Loucy (cell line): ENCODE data around the gene ZFAND3.

Experiments used
- H2AFZ ChIP-seq: fragments of 200-600 bp; sonication (generic); 2 replicates; pipeline ENCODE4 v1.6.0; 2016; ENCODE audit warnings: antibody characterized with exemption, mild to moderate bottlenecking, low read length, moderate library complexity
- H3F3A ChIP-seq: fragments of 200-600 bp; 2 replicates; pipeline ENCODE4 v1.6.0; 2016; ENCODE audit warnings: antibody characterized with exemption, low read depth, mild to moderate bottlenecking
- H3K27me3 ChIP-seq: fragments of 200-600 bp; sonication (generic); 2 replicates; pipeline ENCODE4 v1.6.1; 2014; ENCODE audit warnings: low read length, mild to moderate bottlenecking; ENCODE audit not compliant: insufficient read depth, poor library complexity, severe bottlenecking
- H3K36me3 ChIP-seq: fragments of 200-600 bp; sonication (generic); 2 replicates; pipeline ENCODE4 v1.6.1; 2016; ENCODE audit warnings: low read length; ENCODE audit not compliant: insufficient read depth
- H3K4me1 ChIP-seq: fragments of 200-600 bp; sonication (generic); 2 replicates; pipeline ENCODE4 v1.5.1; 2014; ENCODE audit warnings: low read length, mild to moderate bottlenecking; ENCODE audit not compliant: insufficient read depth, poor library complexity, severe bottlenecking
- H3K4me2 ChIP-seq: fragments of 200-600 bp; sonication (generic); 2 replicates; pipeline ENCODE4 v1.6.0; 2014; ENCODE audit warnings: antibody characterized with exemption, low read length, low read depth, mild to moderate bottlenecking; ENCODE audit not compliant: poor library complexity, severe bottlenecking
- H3K4me3 ChIP-seq: fragments of 200-600 bp; sonication (generic); 2 replicates; pipeline ENCODE4 v1.5.1; 2014; ENCODE audit warnings: low read length, mild to moderate bottlenecking, mixed read lengths; ENCODE audit not compliant: poor library complexity, severe bottlenecking
- H3K79me2 ChIP-seq: fragments of 200-600 bp; sonication (generic); 2 replicates; pipeline ENCODE4 v1.6.1; 2014; ENCODE audit warnings: low read length; ENCODE audit not compliant: insufficient read depth
- H3K9ac ChIP-seq: fragments of 200-600 bp; sonication (generic); 2 replicates; pipeline ENCODE4 v1.6.0; 2014; ENCODE audit warnings: mild to moderate bottlenecking, low read depth, low read length, moderate library complexity; ENCODE audit not compliant: poor library complexity, severe bottlenecking
- H3K9me2 ChIP-seq: fragments of 200-600 bp; sonication (generic); replicated peaks from 2 replicates; pipeline ENCODE4 v1.6.1; 2016; ENCODE audit warnings: low read depth, low read length, mixed read lengths
- H3K9me3 ChIP-seq: fragments of 200-600 bp; sonication (generic); 2 replicates; pipeline ENCODE4 v1.6.1; 2014; ENCODE audit warnings: mild to moderate bottlenecking, antibody characterized with exemption, low read length, low read depth; ENCODE audit not compliant: insufficient read depth
- H4K20me1 ChIP-seq: fragments of 200-600 bp; sonication (generic); 2 replicates; pipeline ENCODE4 v1.6.0; 2014; ENCODE audit warnings: antibody characterized with exemption, low read length, mild to moderate bottlenecking; ENCODE audit not compliant: insufficient read depth, poor library complexity, severe bottlenecking
- EZH2phosphoT487 ChIP-seq: fragments of 200-600 bp; IDR thresholded peaks from 2 replicates; pipeline ENCODE4 v1.6.1; 2018; ENCODE audit warnings: antibody characterized with exemption, mild to moderate bottlenecking, moderate library complexity, borderline replicate concordance
- TF ChIP-seq, protein P1 (sequence below): fragments of 200-600 bp; sonication (generic); conservative IDR thresholded peaks from 2 replicates; pipeline ENCODE4 v1.5.1; 2014; ENCODE audit warnings: mild to moderate bottlenecking, antibody characterized with exemption, low read length

ZFAND3 gene

DNA sequence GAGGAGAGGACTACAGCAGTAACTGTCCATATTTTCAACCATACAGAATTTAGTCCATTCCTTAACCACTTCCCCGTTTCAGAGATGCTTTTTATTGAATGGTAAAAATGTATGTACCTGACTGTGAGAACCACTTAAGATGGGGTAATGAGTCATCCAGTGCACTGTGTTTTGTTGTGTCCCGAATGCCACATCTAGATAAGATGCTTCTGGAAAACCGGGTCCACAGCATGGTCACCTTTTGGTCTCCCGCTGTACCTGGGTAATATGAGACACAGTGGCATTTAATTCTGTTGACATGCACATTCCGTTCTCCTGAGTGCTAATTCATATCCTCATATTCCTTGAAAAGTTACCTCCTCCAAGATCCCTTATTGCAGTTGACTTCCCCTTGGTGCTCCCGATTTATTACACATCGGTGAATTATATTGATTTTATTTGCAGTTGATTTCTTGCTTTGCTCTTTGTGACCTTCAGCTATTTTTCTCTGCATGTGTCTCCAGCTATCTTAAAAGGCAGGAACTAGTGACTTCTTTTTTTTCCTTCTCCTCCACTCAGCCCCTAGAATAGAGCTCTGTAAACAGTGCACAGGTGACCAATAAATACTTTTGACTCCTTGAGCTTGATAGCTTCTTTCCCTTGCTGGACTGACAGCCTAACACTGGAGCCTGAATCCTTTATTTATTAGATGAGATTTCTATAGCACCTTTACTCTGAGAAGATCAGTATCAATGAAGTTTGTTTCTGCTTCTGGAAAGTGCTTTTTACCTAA is 314.6 kb downstream of the ZFAND3 start:
- no peak overlapping the region for H2AFZ ChIP-seq
- H3K9ac ChIP-seq, result no peak overlapping the region
- TF ChIP-seq, protein P1, sequence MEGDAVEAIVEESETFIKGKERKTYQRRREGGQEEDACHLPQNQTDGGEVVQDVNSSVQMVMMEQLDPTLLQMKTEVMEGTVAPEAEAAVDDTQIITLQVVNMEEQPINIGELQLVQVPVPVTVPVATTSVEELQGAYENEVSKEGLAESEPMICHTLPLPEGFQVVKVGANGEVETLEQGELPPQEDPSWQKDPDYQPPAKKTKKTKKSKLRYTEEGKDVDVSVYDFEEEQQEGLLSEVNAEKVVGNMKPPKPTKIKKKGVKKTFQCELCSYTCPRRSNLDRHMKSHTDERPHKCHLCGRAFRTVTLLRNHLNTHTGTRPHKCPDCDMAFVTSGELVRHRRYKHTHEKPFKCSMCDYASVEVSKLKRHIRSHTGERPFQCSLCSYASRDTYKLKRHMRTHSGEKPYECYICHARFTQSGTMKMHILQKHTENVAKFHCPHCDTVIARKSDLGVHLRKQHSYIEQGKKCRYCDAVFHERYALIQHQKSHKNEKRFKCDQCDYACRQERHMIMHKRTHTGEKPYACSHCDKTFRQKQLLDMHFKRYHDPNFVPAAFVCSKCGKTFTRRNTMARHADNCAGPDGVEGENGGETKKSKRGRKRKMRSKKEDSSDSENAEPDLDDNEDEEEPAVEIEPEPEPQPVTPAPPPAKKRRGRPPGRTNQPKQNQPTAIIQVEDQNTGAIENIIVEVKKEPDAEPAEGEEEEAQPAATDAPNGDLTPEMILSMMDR, result no peak
- no peak for TF ChIP-seq EZH2phosphoT487
- no peak overlapping the region for H3K4me2 ChIP-seq
- H3K4me3 ChIP-seq, result no peak overlapping the region
- no peaks in the 10 kb centered on the region for H3K9me3 ChIP-seq
- H3K9me2 ChIP-seq, result no peaks in the 10 kb centered on the region
- no peaks in the 10 kb centered on the region for H3F3A ChIP-seq
- H3K27me3 ChIP-seq, result no peaks in the 10 kb centered on the region
- peaks cover 4% of the 10 kb centered on the region for H4K20me1 ChIP-seq
- H3K36me3 ChIP-seq, result peaks cover 13% of the 10 kb centered on the region; the same call in 1 of the 2 replicates
- H3K4me1 ChIP-seq, result no peaks in the 10 kb centered on the region
- peaks cover 27% of the 10 kb centered on the region; the same call in 1 of the 2 replicates for H3K79me2 ChIP-seq

DNA sequence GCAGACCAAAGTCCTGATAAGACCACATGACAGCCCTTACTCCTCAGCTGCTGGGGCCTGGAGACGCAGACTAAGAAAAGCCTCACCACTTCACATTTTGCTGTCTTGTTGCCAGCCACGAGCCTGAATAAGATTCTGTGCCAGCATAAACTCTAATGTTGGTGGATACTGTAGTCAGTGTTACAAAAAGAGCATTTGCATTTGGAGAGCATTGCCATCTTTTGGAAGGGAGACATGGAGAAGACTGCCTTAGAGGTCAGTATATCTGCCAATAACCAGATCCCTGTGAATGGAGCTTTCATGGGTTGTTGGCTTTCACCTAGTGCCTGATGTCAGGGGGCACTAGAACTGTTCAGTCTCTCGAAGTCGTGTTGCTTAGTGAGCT is 315.2 kb downstream of the ZFAND3 start:
- peaks cover 4% of the 10 kb centered on the region for H4K20me1 ChIP-seq
- H3K36me3 ChIP-seq, result peaks cover 15% of the 10 kb centered on the region; the same call in 1 of the 2 replicates
- H3K27me3 ChIP-seq, result no peaks in the 10 kb centered on the region
- H3K79me2 ChIP-seq, result peaks cover 30% of the 10 kb centered on the region; the same call in 1 of the 2 replicates
- H2AFZ ChIP-seq, result no peak overlapping the region
- H3K4me2 ChIP-seq, result no peak overlapping the region
- H3K9ac ChIP-seq, result no peak overlapping the region
- TF ChIP-seq EZH2phosphoT487, result no peak
- TF ChIP-seq, protein P1, result no peak
- no peak overlapping the region for H3K4me3 ChIP-seq
- no peaks in the 10 kb centered on the region for H3K9me3 ChIP-seq
- no peaks in the 10 kb centered on the region for H3F3A ChIP-seq
- no peaks in the 10 kb centered on the region for H3K9me2 ChIP-seq
- H3K4me1 ChIP-seq, result no peaks in the 10 kb centered on the region

DNA sequence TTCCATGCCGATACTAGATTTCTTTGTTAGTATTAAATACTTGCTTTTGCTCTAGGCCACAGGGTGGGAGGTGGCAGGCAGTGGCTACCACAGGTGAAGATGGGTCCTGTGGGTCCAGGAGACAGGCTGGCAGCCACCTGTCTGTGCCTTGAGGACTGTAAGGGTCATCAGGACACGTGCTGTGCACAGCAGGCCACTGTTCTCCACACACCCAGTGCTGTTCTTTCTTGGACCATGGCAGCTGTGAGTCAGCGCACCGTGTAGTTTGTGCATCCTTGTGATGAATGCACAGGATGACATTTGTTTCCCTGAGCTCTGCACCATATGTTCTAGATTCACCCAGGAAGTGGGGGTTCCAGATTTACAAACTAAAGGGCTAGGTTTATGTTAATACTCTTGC is 317.0 kb downstream of the ZFAND3 start:
- Histone ChIP-seq H3K4me3 (no peak overlapping the region), H3K9me2 (no peaks in the 10 kb centered on the region), H4K20me1 (no peaks in the 10 kb centered on the region), H3K36me3 (peaks cover 15% of the 10 kb centered on the region; the same call in 1 of the 2 replicates), H3K27me3 (no peaks in the 10 kb centered on the region), H2AFZ (no peak overlapping the region), H3K4me1 (no peaks in the 10 kb centered on the region), H3K9ac (no peak overlapping the region), H3K79me2 (peaks cover 24% of the 10 kb centered on the region; the same call in 1 of the 2 replicates), H3F3A (no peaks in the 10 kb centered on the region), H3K4me2 (no peak overlapping the region), H3K9me3 (no peaks in the 10 kb centered on the region)
- TF ChIP-seq, protein P1, result no peak
- no peak for TF ChIP-seq EZH2phosphoT487
